H9 (cell line): Measurements from ENCODE around the gene ADIRF. TPM values are rescaled to one million over a fixed set of nuclear protein-coding genes. Genes with fewer than 3 reads are reported as not detected.

Experiments used
- DNase-seq: peaks from one replicate; pipeline ENCODE4 v3.0.0-alpha.2; 2017
- H2AFZ ChIP-seq: one replicate; pipeline ENCODE4 v1.6.1; 2013; ENCODE audit warnings: mild to moderate bottlenecking, low read length, control low read depth, moderate library complexity
- H2AK5ac ChIP-seq: 2 replicates; pipeline ENCODE4 v1.6.1; 2013; ENCODE audit warnings: low read length, control low read depth, mixed read lengths; ENCODE audit not compliant: insufficient read length
- H2BK120ac ChIP-seq: one replicate; pipeline ENCODE4 v1.6.1; 2013; ENCODE audit warnings: low read depth, mild to moderate bottlenecking, low read length, control low read depth, inconsistent platforms; ENCODE audit not compliant: poor library complexity, severe bottlenecking
- H2BK12ac ChIP-seq: 2 replicates; pipeline ENCODE4 v1.6.1; 2013; ENCODE audit warnings: low read length, control low read depth, mixed read lengths, low read depth; ENCODE audit not compliant: insufficient read length
- H2BK15ac ChIP-seq: 2 replicates; pipeline ENCODE4 v1.6.1; 2013; ENCODE audit warnings: low read depth, low read length, control low read depth
- H2BK20ac ChIP-seq: one replicate; pipeline ENCODE4 v1.6.1; 2013; ENCODE audit warnings: low read depth, mild to moderate bottlenecking, low read length, control low read depth, inconsistent platforms; ENCODE audit not compliant: poor library complexity, severe bottlenecking
- H2BK5ac ChIP-seq: 2 replicates; pipeline ENCODE4 v1.6.1; 2013; ENCODE audit warnings: low read length, control low read depth, mixed read lengths; ENCODE audit not compliant: insufficient read length
- H3K14ac ChIP-seq: 2 replicates; pipeline ENCODE4 v1.6.1; 2013; ENCODE audit warnings: low read length, control low read depth; ENCODE audit not compliant: insufficient read depth
- H3K18ac ChIP-seq: 2 replicates; pipeline ENCODE4 v1.6.1; 2013; ENCODE audit warnings: low read depth, mild to moderate bottlenecking, mixed read lengths, low read length, control low read depth; ENCODE audit not compliant: insufficient read length
- H3K23ac ChIP-seq: 2 replicates; pipeline ENCODE4 v1.6.1; 2013; ENCODE audit warnings: low read length, control low read depth, mixed read lengths, low read depth; ENCODE audit not compliant: insufficient read length
- H3K23me2 ChIP-seq: 2 replicates; pipeline ENCODE4 v1.6.1; 2013; ENCODE audit warnings: low read depth, mild to moderate bottlenecking, mixed read lengths, low read length, control low read depth; ENCODE audit not compliant: insufficient read length, poor library complexity, severe bottlenecking
- H3K27ac ChIP-seq: 2 replicates; pipeline ENCODE4 v1.5.1; 2013; ENCODE audit warnings: low read length, control low read depth, mixed read lengths, low read depth; ENCODE audit not compliant: insufficient read length
- H3K27me3 ChIP-seq: 2 replicates; pipeline ENCODE4 v1.6.1; 2013; ENCODE audit warnings: low read length, control low read depth, inconsistent platforms; ENCODE audit not compliant: insufficient read depth
- H3K4ac ChIP-seq: 2 replicates; pipeline ENCODE4 v1.6.1; 2013; ENCODE audit warnings: low read depth, mild to moderate bottlenecking, control low read depth, inconsistent platforms, low read length, moderate library complexity
- H3K4me1 ChIP-seq: 2 replicates; pipeline ENCODE4 v1.6.1; 2013; ENCODE audit warnings: low read length, control low read depth, inconsistent platforms; ENCODE audit not compliant: insufficient read depth
- H3K4me2 ChIP-seq: 2 replicates; pipeline ENCODE4 v1.6.1; 2013; ENCODE audit warnings: low read length, control low read depth, mixed read lengths; ENCODE audit not compliant: insufficient read length, insufficient read depth
- H3K56ac ChIP-seq: 2 replicates; pipeline ENCODE4 v1.6.1; 2013; ENCODE audit warnings: low read depth, mild to moderate bottlenecking, mixed read lengths, low read length, control low read depth; ENCODE audit not compliant: insufficient read length
- H3K79me1 ChIP-seq: 2 replicates; pipeline ENCODE4 v1.6.1; 2013; ENCODE audit warnings: low read depth, mild to moderate bottlenecking, moderate library complexity, low read length, control low read depth, inconsistent platforms; ENCODE audit not compliant: insufficient read depth, poor library complexity, severe bottlenecking
- H3K79me2 ChIP-seq: 2 replicates; pipeline ENCODE4 v1.6.1; 2013; ENCODE audit warnings: low read length, control low read depth, inconsistent platforms; ENCODE audit not compliant: insufficient read depth
- H3K9ac ChIP-seq: 2 replicates; pipeline ENCODE4 v1.6.1; 2013; ENCODE audit warnings: low read length, control low read depth, mixed read lengths; ENCODE audit not compliant: insufficient read length; ENCODE audit errors: extremely low read depth
- H3K9me3 ChIP-seq: one replicate; pipeline ENCODE4 v1.6.1; 2013; ENCODE audit warnings: low read depth, low read length, inconsistent platforms; ENCODE audit not compliant: control insufficient read depth
- H3T11ph ChIP-seq: one replicate; pipeline ENCODE4 v1.6.1; 2013; ENCODE audit warnings: mild to moderate bottlenecking, low read length, control low read depth, inconsistent platforms
- H4K20me1 ChIP-seq: one replicate; pipeline ENCODE4 v1.6.1; 2013; ENCODE audit not compliant: control insufficient read depth, insufficient read length, insufficient read depth
- H4K5ac ChIP-seq: 2 replicates; pipeline ENCODE4 v1.6.1; 2013; ENCODE audit warnings: low read depth, mild to moderate bottlenecking, mixed read lengths, low read length, control low read depth; ENCODE audit not compliant: insufficient read length
- H4K8ac ChIP-seq: replicated peaks from 2 replicates; pipeline ENCODE4 v1.6.1; 2013; ENCODE audit warnings: low read length, control low read depth, mixed read lengths, low read depth; ENCODE audit not compliant: insufficient read length
- H4K91ac ChIP-seq: 2 replicates; pipeline ENCODE4 v1.6.1; 2013; ENCODE audit warnings: low read depth, mild to moderate bottlenecking, moderate library complexity, mixed read lengths, low read length, control low read depth; ENCODE audit not compliant: insufficient read length
- H3K27ac Mint-ChIP-seq, 3 experiments: 2 replicates in 2 of 3; 3 replicates in 1 of 3; pipeline ENCODE4 v1.8.0; 2020 to 2021; ENCODE audit warnings: mixed read lengths in 3 of 3, mild to moderate bottlenecking in 1 of 3, moderate library complexity in 1 of 3
- H3K27me3 Mint-ChIP-seq: 2 replicates; pipeline ENCODE4 v1.8.0; 2021; ENCODE audit warnings: low read depth, mild to moderate bottlenecking, moderate library complexity, mixed read lengths
- H3K36me3 Mint-ChIP-seq, 3 experiments: 2 replicates in 2 of 3; 3 replicates in 1 of 3; pipeline ENCODE4 v1.8.0; 2020 to 2021; ENCODE audit warnings: low read depth in 3 of 3, mixed read lengths in 3 of 3; ENCODE audit not compliant: insufficient read depth in 1 of 3
- H3K4me1 Mint-ChIP-seq, 2 experiments: 2 replicates each; pipeline ENCODE4 v1.8.0; 2020; ENCODE audit warnings: mixed read lengths in 2 of 2
- H3K4me3 Mint-ChIP-seq, 2 experiments: 2 replicates in 1 of 2; 3 replicates in 1 of 2; pipeline ENCODE4 v1.8.0; 2020 to 2021; ENCODE audit warnings: mild to moderate bottlenecking in 2 of 2, mixed read lengths in 2 of 2, moderate library complexity in 1 of 2
- H3K9me3 Mint-ChIP-seq, 2 experiments: 2 replicates in 1 of 2; 3 replicates in 1 of 2; pipeline ENCODE4 v1.8.0; 2020; ENCODE audit warnings: mild to moderate bottlenecking in 2 of 2, mixed read lengths in 2 of 2, moderate library complexity in 1 of 2
- WGBS: extraction: QIAGEN DNeasy Blood & Tissue Kit; methylation state at CpG from one replicate; pipeline ENCODE4 v1.1.7; 2013; ENCODE audit warnings: missing lambda C conversion rate, low lambda C conversion rate, mixed read lengths; ENCODE audit not compliant: insufficient read length; ENCODE audit errors: extremely low coverage; 5-methylcytosine and 5-hydroxymethylcytosine counted together
- total RNA-seq: library from RNA; stranded (reverse); gene quantifications from 2 replicates; pipeline ENCODE4 v1.2.1, GENCODE V29; 2021
- TF ChIP-seq, protein P1 (sequence below): fragments of 200-600 bp; sonication (generic); conservative IDR thresholded peaks from 3 replicates; pipeline ENCODE4 v1.8.0; 2021; ENCODE audit warnings: antibody characterized with exemption, mild to moderate bottlenecking

ADIRF gene
- total RNA-seq, 1 experiment from 2014 or later: not detected

DNA sequence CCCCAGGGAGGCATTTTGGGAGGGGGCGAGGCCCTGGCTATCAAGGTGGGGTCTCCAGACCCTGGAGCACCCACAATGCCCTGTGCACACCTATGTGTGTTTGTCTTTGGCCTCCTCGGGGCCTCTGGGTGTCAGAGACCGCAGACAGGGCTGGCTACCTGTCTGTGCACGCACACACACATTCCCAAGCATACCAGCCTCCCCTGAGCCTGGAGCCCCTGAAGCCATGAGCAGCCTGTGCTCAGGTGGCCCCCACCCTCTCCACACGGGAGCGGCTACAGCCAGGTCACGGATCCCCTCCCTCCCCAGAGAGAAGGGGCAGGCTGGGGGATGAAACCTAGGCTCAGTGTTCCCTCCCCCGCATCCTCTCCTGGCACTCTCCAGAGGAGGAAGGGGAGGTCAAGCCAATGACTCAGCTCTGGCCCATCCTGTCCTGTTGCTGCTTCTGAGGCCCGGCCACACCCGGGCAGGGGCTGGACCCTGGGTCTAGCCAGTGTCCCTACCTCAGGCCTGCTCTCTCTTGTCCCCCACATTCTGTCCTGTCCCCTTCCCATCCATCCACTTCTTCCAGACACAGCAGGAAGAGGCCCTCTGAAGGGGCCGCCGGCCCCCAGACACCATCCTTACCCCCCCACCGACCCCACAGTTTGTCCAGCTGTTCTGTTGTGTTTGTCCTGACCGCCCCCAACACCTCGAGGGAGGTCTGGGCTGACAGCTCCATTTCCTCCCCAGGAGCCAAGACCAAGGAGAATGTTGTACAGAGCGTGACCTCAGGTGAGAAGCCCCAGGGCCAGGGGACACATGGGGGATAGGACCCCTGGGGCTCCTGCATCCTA lies 9.2 kb upstream of the ADIRF start:
- Histone ChIP-seq H3K79me1 (no peaks in the 10 kb centered on the region), H3K56ac (no peak overlapping the region), H3K23ac (no peak overlapping the region), H3K4me2 (no peak overlapping the region), H2BK5ac (no peak overlapping the region), H4K91ac (no peak overlapping the region), H3T11ph (no peak overlapping the region), H4K20me1 (no peaks in the 10 kb centered on the region), H3K27ac (no peak overlapping the region), H3K79me2 (no peaks in the 10 kb centered on the region), H4K8ac (no peak overlapping the region), H2BK120ac (no peak overlapping the region), H3K27me3 (no peaks in the 10 kb centered on the region), H3K4me1 (peaks cover 7% of the 10 kb centered on the region; the same call in 1 of the 2 replicates), H3K23me2 (no peaks in the 10 kb centered on the region), H4K5ac (no peak overlapping the region), H3K14ac (no peak overlapping the region), H3K9me3 (no peaks in the 10 kb centered on the region), H2AK5ac (no peak overlapping the region), H3K9ac (no peak overlapping the region), H2BK20ac (no peak overlapping the region), H2BK12ac (no peak overlapping the region), H2BK15ac (no peak overlapping the region), H2AFZ (no peak overlapping the region), H3K18ac (no peak overlapping the region), H3K4ac (no peak overlapping the region)
- peaks cover 40 to 47% of the 10 kb centered on the region in 2 experiments for H3K4me1 Mint-ChIP-seq
- no peak overlapping the region; a peak in 1 of 5 replicates for H3K4me3 Mint-ChIP-seq
- TF ChIP-seq, protein P1, sequence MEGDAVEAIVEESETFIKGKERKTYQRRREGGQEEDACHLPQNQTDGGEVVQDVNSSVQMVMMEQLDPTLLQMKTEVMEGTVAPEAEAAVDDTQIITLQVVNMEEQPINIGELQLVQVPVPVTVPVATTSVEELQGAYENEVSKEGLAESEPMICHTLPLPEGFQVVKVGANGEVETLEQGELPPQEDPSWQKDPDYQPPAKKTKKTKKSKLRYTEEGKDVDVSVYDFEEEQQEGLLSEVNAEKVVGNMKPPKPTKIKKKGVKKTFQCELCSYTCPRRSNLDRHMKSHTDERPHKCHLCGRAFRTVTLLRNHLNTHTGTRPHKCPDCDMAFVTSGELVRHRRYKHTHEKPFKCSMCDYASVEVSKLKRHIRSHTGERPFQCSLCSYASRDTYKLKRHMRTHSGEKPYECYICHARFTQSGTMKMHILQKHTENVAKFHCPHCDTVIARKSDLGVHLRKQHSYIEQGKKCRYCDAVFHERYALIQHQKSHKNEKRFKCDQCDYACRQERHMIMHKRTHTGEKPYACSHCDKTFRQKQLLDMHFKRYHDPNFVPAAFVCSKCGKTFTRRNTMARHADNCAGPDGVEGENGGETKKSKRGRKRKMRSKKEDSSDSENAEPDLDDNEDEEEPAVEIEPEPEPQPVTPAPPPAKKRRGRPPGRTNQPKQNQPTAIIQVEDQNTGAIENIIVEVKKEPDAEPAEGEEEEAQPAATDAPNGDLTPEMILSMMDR: no peak
- H3K36me3 Mint-ChIP-seq: no peaks in the 10 kb centered on the region; a peak in 1 of 7 replicates
- WGBS: no CpG with 5 or more reads among the region's 16 CpGs
- peaks cover 0 to 1% of the 10 kb centered on the region in 2 experiments; a peak in 2 of 5 replicates for H3K9me3 Mint-ChIP-seq
- H3K27me3 Mint-ChIP-seq: no peaks in the 10 kb centered on the region; the same call in 1 of the 2 replicates
- H3K27ac Mint-ChIP-seq: peak overlapping the region in 2 of 3 experiments; percentile 64 to 89; a peak in 3 of 7 replicates
- DNase-seq: peak; percentile 58
